ENCODE results near the gene AGAP2. TPM values are rescaled to one million over a fixed set of nuclear protein-coding genes. Genes with fewer than 3 reads are reported as not detected.

The AGAP2 gene
- total and polyA plus RNA-seq, 9 of the 15 experiments (the other 6 are each of a cell fraction or from before 2014, with no cell fraction given): 0.04 to 0.77 (median 0.28) TPM; not detected in 1

- TF ChIP-seq SMARCE1 (IDR thresholded peaks at IDR 0.05): peak; percentile 30; the same call in 1 of the 2 replicates
- TF ChIP-seq PRDM10 (IDR thresholded peaks at IDR 0.05; ENCODE audit: partially characterized antibody): peak; percentile 59
- 0 out of 2 replicates have a peak, but pooled peaks have one; percentile 27 for TF ChIP-seq NCOA1 (IDR thresholded peaks at IDR 0.05; ENCODE audit: low read depth)
- 0 out of 2 replicates have a peak, but pooled peaks have one; percentile 35 for TF ChIP-seq ZBTB26 (CRISPR knock-in tag; IDR thresholded peaks at IDR 0.05)
- TF ChIP-seq ZNF133 (CRISPR knock-in tag; IDR thresholded peaks at IDR 0.05): no peak
- TF ChIP-seq ZBED1 (IDR thresholded peaks at IDR 0.05): 0 out of 2 replicates have a peak, but pooled peaks have one; percentile 46
- TF ChIP-seq GABPB1 (CRISPR knock-in tag; IDR thresholded peaks at IDR 0.05): no peak
- no peak for TF ChIP-seq ZNF239 (CRISPR knock-in tag; IDR thresholded peaks at IDR 0.05)
- no peak for TF ChIP-seq TCF15 (CRISPR knock-in tag; IDR thresholded peaks at IDR 0.05)
- peak; percentile 12; the same call in 1 of the 2 replicates for TF ChIP-seq KLF13 (tag; IDR thresholded peaks at IDR 0.05; ENCODE audit: borderline replicate concordance, low read depth)
- TF ChIP-seq KDM1A (IDR thresholded peaks at IDR 0.05): peak in 1 of 2 experiments; percentile 64; a peak in 1 of 4 replicates
- TF ChIP-seq HEY1 (CRISPR knock-in tag; IDR thresholded peaks at IDR 0.05; ENCODE audit: borderline replicate concordance): no peak
- TF ChIP-seq, protein P1, sequence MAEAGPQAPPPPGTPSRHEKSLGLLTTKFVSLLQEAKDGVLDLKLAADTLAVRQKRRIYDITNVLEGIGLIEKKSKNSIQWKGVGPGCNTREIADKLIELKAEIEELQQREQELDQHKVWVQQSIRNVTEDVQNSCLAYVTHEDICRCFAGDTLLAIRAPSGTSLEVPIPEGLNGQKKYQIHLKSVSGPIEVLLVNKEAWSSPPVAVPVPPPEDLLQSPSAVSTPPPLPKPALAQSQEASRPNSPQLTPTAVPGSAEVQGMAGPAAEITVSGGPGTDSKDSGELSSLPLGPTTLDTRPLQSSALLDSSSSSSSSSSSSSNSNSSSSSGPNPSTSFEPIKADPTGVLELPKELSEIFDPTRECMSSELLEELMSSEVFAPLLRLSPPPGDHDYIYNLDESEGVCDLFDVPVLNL (CRISPR knock-in tag; IDR thresholded peaks at IDR 0.05; ENCODE audit: low read depth): no peak
- TF ChIP-seq U2AF2 (optimal IDR thresholded peaks at IDR 0.05; ENCODE audit: low read depth, low read length): no peak
- TF ChIP-seq CBX2 (IDR thresholded peaks at IDR 0.05; ENCODE audit: insufficient read depth, low read length, poor library complexity, severe bottlenecking): no peak
- TF ChIP-seq ID3 (CRISPR knock-in tag; IDR thresholded peaks at IDR 0.05): no peak
- TF ChIP-seq ID3 (tag; IDR thresholded peaks at IDR 0.05): no peak
- no peak for TF ChIP-seq ZNF384 (IDR thresholded peaks at IDR 0.05; ENCODE audit: low read depth, low read length)
- TF ChIP-seq SREBF1 (IDR thresholded peaks at IDR 0.05; ENCODE audit: borderline replicate concordance, low read depth, low read length): no peak
- TF ChIP-seq ELK3 (CRISPR knock-in tag; IDR thresholded peaks at IDR 0.05): no peak
These were observed 16.1 kb upstream of the AGAP2 start, which contains the start of gene MARCHF9 (continued) for GRCh38 chr12:57754411-57755193.
